Dedifferentiated amniotic fluid mesenchymal stem cell (primary cell): ENCODE data around the gene TST.
"Not testable (repeated sequence)": the region's sequence is repeated elsewhere in the genome, so short reads cannot be mapped to it uniquely, and the experiment has no call there.

Experiments used
- DNase-seq: peaks from one replicate; pipeline ENCODE4 v3.0.0-alpha.2; 2016; ENCODE audit errors: extremely low spot score

TST gene

GRCh38 chr22:37014415-37014806 is 4.8 kb downstream of the TST start:
- no peak for DNase-seq

- DNase-seq = no peak
Observed at GRCh38 chr22:37012956-37013355, 6.3 kb downstream of the TST start.

GRCh38 chr22:37012262-37012904 is 6.9 kb downstream of the TST start:
- no peak for DNase-seq

- no peak for DNase-seq
Observed at GRCh38 chr22:37011472-37011871, 7.8 kb downstream of the TST start.

GRCh38 chr22:37010976-37011375 is 8.3 kb downstream of the TST start:
- DNase-seq = no peak

GRCh38 chr22:37010174-37010573 is 9.1 kb downstream of the TST start:
- no peak for DNase-seq

- DNase-seq = no peak
Observed at GRCh38 chr22:37009490-37009889, 9.8 kb downstream of the TST start.

- no peak for DNase-seq
Observed at GRCh38 chr22:37008365-37008764, 10.9 kb downstream of the TST start.

- DNase-seq = no peak
Observed at GRCh38 chr22:37007651-37008050, 11.6 kb downstream of the TST start.

- DNase-seq = no peak
Observed at GRCh38 chr22:37002633-37003032, 16.6 kb downstream of the TST start.

- DNase-seq = no peak
Observed at GRCh38 chr22:37001826-37002225, 17.4 kb downstream of the TST start.

GRCh38 chr22:37000676-37001534 is 18.3 kb downstream of the TST start:
- DNase-seq = no peak

GRCh38 chr22:36999463-36999862 is 19.8 kb downstream of the TST start:
- no peak for DNase-seq

GRCh38 chr22:36998620-36999351 is 20.5 kb downstream of the TST start:
- DNase-seq = no peak

- no peak for DNase-seq
Observed at GRCh38 chr22:36997746-36998145, 21.5 kb downstream of the TST start.

GRCh38 chr22:36991206-36991605 is 28.0 kb downstream of the TST start:
- no peak for DNase-seq

GRCh38 chr22:36990457-36990856 is 28.8 kb downstream of the TST start:
- no peak for DNase-seq

- DNase-seq = not testable (repeated sequence)
Observed at GRCh38 chr22:36989012-36989411, 30.2 kb downstream of the TST start.

- DNase-seq = no peak
Observed at GRCh38 chr22:36988075-36988832, 31.0 kb downstream of the TST start.

GRCh38 chr22:36986242-36986821 is 32.9 kb downstream of the TST start:
- DNase-seq = no peak

- no peak for DNase-seq
Observed at GRCh38 chr22:36985211-36985889, 33.9 kb downstream of the TST start.
